ENCODE measurements around the gene SCUBE3.

SCUBE3 gene

GRCh38 chr6:35213824-35214756 lies at the start of gene SCUBE3:
Gene SCUBE3 (plus strand): TSS chr6:35213956. CDS start chr6:35214419, 463 bp downstream.
- DNase-seq = peak; percentile 60

GRCh38 chr6:35164277-35164676 lies 49.5 kb upstream of the SCUBE3 start:
- DNase-seq = no peak

- no peak for DNase-seq
Observed at GRCh38 chr6:35164868-35165267, 48.9 kb upstream of the SCUBE3 start.

- no peak for DNase-seq
Observed at GRCh38 chr6:35165630-35166071, 48.1 kb upstream of the SCUBE3 start.

DNA sequence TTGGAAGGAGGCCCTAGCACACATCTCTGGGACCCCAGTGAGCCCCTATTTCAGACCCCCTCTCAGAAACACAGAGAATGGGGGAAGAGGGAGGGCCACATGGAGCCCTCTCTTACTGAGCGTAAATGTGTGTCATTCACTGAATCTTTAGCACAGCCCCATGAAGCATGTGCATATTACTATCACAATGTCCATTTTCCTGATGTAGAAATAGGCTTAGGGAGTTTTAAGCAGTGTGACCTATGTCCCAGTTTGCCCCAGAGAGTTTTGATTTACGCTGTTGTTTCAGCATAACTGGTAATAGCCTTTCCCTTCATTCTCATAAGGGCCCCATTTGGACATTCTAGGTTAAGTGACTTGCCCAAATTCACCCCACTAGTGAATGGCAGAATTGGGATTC lies 47.6 kb upstream of the SCUBE3 start:
- no peak for DNase-seq

- peak; percentile 16 for DNase-seq
Observed at GRCh38 chr6:35166520-35166919, 47.2 kb upstream of the SCUBE3 start.

GRCh38 chr6:35167505-35167904 lies 46.3 kb upstream of the SCUBE3 start:
- DNase-seq = no peak

GRCh38 chr6:35168461-35168861 lies 45.3 kb upstream of the SCUBE3 start:
- DNase-seq = peak; percentile 91

- no peak for DNase-seq
Observed at GRCh38 chr6:35170166-35170565, 43.6 kb upstream of the SCUBE3 start.

GRCh38 chr6:35170891-35171290 lies 42.9 kb upstream of the SCUBE3 start:
- DNase-seq = no peak

- DNase-seq = no peak
Observed at GRCh38 chr6:35173044-35173426, 40.7 kb upstream of the SCUBE3 start.

DNA sequence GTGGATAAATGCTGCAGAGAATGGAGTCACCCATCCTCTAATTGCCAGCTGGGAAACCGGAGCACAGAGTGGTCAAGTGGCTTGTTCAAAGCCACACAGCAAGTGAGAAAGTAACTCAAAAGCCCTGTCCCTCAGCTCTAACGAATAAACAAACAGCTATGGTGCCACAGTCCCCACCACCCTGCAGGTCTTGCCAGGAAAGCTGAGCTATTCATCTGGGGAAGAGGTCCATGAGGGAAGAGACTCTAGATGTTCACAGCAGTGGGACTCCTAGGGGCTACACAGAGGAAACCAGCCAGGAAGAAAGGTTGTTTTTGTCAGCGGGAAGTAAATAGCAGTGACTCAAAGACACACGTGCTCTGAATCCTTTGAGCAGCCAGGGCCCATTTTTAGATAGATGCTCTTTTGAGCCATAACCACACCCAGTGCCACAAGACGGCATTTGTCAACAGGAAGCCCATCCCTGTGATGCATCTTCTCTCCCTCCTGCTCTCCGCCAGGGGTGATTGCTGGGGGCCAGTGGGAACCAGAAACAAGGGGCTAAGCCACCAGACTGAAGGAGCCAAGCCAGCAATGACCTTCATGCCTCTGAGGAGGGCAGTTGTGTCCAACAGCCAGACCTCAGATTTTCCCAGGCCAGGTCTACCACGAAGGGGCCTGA lies 40.2 kb upstream of the SCUBE3 start:
- DNase-seq = no peak

DNA sequence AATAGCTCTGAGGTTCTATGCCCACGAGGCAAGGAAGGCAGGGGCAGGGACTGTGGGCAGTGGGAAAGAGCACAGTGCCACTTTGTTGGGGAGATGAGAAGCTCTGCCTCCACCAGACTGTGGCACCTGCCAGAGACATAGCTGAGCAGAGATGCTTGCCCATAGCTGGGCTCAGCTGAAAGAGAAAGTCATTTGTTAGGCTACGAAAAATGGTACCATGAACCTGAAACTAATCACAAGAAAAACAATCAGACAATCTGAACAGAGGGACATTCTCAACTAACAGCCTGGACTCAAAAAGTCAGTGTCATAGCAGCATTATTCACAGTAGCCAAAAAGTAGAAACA lies 39.7 kb upstream of the SCUBE3 start:
- no peak for DNase-seq

- DNase-seq = no peak
Observed at GRCh38 chr6:35174501-35174900, 39.3 kb upstream of the SCUBE3 start.

DNA sequence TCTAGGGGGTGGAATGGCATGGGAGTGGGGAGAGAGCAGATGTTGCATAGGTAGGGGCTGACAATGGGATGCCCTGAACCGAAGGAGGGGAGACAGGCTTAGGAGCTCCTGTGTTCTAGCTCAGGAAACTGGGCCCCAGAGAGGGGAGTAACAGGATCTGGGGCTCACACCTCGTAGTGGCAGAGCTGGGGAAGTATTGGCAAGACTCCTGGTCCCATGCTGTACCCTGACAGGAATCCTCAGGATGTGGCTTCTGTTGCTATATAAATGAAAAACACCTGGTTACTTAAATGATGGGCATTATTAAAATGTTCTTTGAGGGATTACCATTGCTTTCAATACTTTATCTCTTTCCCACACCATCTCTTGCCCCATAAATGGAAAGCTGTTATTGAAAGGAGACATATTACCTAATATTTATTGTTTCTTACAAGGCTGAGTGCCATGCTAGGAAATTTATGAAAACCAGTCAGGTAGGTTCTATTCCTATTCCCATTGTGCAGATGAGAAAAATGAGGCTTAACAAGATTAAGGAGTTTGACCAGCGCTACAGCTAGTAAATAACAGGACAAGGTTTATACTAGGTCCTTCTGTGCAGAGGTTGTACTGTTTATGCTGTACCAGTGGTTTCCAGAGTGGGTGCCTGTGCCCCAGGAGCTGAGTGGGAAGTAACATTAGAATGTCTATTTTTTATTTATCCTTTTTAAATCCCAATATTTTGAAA lies 37.3 kb upstream of the SCUBE3 start:
- no peak for DNase-seq

GRCh38 chr6:35177157-35177556 lies 36.6 kb upstream of the SCUBE3 start:
- no peak for DNase-seq

DNA sequence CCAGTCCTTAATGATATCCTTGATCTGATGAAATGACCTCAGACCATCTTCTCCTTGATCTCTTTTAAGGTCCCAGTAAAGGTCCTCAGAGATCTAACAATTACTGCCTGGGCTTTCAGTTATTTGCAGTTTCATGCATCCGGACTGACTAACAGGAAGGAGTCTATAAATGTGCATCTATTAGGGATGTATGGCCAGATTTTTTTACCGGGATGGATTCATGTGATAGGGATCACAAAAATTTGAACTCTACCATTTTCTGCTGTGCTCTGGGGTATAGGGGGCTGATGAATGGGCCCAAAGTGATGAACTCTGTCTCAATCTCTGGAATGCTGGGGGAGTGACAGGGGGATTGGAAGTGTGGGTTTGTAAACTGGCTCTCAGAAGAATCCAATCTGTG lies 36.2 kb upstream of the SCUBE3 start:
- DNase-seq = no peak

DNA sequence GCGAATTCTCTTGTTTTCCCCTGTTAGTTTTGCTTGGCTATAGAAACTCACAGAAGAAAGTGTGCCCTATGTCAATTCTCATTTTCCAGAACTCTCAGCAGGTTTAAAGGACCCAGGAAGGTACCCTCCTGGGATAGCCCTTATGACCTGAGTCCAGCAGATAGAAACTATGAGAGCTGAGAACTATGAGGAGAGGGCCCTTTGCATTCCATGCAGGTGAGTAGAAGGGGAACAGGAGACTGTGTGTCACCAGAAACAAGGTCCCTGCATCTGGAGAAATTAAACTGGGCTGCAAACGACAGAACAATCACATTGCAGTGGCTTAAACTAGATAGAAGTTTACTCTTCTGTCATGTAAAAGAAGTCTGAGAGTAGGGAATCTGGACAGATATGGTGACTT lies 35.7 kb upstream of the SCUBE3 start:
- DNase-seq = no peak

DNA sequence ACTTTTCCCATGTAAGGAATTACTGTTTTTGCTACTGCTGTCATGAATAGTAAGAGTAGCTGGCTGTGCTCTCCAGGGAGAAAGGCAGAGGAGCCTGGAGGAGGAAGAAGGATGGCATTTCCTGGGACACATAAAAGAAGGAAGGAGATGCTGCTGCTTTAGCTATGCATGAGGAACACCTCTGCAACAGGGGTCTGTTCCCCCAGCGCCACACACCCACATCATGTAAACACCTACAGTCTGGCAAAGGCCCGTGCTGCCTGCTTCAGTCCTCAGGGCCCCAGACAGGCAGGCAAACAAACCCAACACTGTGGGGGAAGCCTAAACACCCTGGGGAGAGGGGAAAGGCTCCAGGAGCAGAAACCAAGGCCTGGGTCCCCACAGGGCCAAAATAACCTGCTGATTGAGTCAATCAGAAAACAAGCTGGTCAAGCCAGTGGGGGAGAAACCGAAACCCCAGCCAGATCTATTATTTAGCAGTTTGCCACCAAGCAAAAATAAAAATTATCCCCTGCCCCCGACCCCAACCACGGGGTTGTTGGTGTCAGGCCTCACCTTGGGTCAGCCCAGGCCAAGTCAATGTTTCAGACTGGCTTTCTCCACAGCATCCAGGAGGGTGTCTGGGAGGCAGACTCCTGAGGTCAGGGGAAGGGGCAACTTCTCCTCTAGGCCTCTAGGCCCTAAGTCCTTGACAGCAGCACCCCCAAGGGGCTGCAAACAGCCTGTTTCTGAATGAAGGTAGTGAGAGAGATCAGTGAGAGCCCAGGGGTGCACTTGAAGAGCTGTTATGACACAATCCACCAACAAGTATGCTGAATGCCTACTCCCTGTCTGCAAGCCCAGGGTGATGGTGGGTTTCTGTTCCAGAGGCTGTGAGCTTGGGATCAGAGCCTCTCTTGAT lies 34.6 kb upstream of the SCUBE3 start:
- no peak for DNase-seq

DNA sequence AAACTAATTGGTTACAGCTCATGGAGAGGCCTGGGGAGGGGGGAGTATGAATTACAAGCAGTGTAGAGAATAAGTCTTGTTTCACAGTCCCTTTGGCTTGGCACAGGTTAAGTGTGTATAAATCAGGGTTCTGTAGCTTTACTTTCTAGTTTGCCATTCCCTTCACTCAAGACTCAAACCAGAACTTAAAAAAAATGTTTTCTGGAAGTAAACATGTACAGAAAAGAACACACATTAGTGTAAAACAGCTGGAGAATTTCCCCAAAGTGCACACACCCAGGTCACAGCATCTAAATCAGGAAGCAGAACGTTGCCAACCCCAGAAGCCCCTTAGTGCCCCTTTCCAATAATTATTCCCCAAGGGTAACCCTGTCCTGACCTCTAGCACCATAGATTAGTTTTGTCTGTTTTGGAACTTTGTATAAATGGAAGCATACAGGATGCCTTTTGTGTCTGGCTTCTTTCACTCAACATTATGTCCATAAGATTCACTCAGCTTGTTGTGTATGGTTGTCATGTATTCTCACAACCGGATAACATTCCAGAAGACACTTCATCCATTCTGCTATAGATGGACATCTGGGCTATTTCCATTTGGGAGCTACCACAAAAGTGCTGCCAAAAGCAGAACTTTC lies 33.7 kb upstream of the SCUBE3 start:
- no peak for DNase-seq

DNA sequence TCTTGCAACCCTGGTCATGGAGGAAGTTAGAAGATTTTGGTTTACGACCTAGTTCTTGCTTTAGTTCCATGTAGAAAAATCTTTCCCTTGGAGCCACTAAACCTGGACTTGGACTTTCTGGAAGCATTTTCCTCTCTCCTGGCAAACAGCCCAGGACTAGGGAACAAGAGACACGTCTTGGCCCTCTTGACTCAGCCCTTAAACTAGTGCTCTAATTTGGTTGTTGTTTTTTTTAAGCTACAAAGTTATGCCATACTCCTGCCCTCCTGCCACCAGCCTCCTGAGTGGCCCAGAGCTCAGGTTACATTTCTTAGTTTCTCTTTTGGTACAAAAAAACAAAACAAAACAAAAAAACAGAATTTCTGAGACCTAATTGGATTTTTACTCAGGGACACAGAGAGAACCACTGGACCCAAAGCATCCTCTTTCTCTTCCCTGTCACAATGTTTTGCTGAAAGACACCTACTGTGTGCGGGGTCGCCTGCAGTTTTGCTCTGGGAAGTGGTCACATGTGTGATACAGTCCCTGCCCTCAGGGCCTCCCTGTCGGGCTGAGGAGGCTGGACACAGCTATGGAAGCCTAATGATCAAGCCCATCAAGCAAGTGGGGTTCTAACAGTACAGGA lies 32.3 kb upstream of the SCUBE3 start:
- peak; percentile 83 for DNase-seq
